Uterus (tissue), 4 donors: ENCODE measurements around the gene MOB2. TPM values are rescaled to one million over a fixed set of nuclear protein-coding genes. Genes with fewer than 3 reads are reported as not detected.

Source experiments
- DNase-seq, 2 donors: peaks; one replicate each; pipeline ENCODE4 v3.0.0-alpha.2; 2019 to 2020
- H3K27ac ChIP-seq, 2 donors: fragments of 200-600 bp; sonication (generic); 1 replicate in 1 of 2; 2 replicates in 1 of 2; pipeline ENCODE4 v1.5.1; 2016 to 2018
- H3K27me3 ChIP-seq, 2 donors: fragments of 200-600 bp; sonication (generic); one replicate each; pipeline ENCODE4 v1.5.1; 2018 to 2019; ENCODE audit warnings: control low read depth in 1 of 2
- H3K36me3 ChIP-seq, 2 donors: fragments of 200-600 bp; sonication (generic); one replicate each; pipeline ENCODE4 v1.5.1; 2019; ENCODE audit warnings: control low read depth in 1 of 2
- H3K4me1 ChIP-seq, 2 donors: fragments of 200-600 bp; sonication (generic); one replicate each; pipeline ENCODE4 v1.5.1; 2018 to 2019; ENCODE audit warnings: control low read depth in 1 of 2
- H3K4me3 ChIP-seq, 2 donors: fragments of 200-600 bp; sonication (generic); 1 replicate in 1 of 2; 2 replicates in 1 of 2; pipeline ENCODE4 v1.5.1; 2018 to 2019; ENCODE audit warnings: mild to moderate bottlenecking in 1 of 2
- H3K9me3 ChIP-seq, 2 donors: fragments of 200-600 bp; sonication (generic); one replicate each; pipeline ENCODE4 v1.5.1; 2019; ENCODE audit warnings: control low read depth in 1 of 2
- POLR2A ChIP-seq, 2 donors: fragments of 450-650 bp; IDR thresholded peaks; one replicate each; pipeline ENCODE4 v1.6.1; 2016; ENCODE audit warnings: antibody characterized with exemption in 2 of 2, mild to moderate bottlenecking in 1 of 2, moderate library complexity in 1 of 2
- intact Hi-C: fragments of 100-400 bp; cut with DNase I; formaldehyde crosslinking; loops from one replicate; pipeline ENCODE4 v1.15.1; 2023; ENCODE audit warnings: low total_unique reads
- total RNA-seq, 4 donors: library from RNA; depleted of rRNA in 3 of 4; stranded (reverse); fragments of >200 nt in 3 of 4; gene quantifications; one replicate each; pipeline versions ENCODE4 v1.1.0 to v1.2.4, GENCODE V29; 2014 to 2023
- TF ChIP-seq, protein P1 (sequence below), 4 experiments: fragments of 200-600 bp in 2 of 4; fragments of 450-650 bp in 2 of 4; sonication (generic) in 2 of 4; IDR thresholded peaks; one replicate each; pipeline ENCODE4 v1.5.1; 2016 to 2019; ENCODE audit warnings: antibody characterized with exemption in 4 of 4, mild to moderate bottlenecking in 2 of 4, moderate library complexity in 1 of 4
- donor health status: DM: yes; HTN: yes; CAD: no.

Gene MOB2
- total RNA-seq, 4 donors from 2014 or later = 17.1 to 72.6 (median 23.6) TPM

DNA sequence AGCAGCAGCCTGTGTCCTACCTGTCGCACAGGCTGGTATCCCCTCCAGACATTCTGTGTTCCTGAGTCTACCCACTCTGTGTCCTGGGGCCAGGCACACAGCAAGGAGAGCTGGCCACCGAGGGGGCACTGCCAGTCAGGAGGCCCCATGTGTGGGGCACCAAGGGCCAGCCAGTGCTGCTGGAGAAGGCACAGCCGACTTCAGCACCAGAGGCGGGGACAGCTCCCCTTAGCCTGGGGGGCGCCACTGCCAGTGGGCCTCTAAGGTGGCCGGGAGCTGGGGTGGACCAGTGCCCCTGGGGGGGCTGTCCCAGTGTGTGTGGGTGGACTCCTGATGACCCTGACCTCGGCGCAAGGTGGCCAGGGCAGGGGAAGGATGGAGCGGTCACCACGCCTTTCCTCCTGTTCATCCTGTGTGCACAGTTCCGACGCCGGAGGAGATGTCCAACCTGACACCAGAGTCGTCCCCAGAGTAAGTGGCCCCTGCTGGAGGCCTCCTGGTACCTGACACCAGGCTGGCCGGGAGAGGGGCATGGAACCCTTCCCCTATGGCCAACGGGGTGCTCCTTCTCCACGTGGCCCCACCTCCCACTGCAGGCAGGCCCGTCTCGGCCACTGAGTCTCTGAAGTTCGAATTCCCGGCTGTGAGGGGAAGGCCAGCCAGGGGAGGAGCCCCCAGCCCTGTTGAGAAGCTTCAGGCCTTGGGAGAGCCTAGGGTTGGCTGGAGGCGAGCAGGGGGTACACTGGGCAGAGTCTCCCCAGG, 35.4 kb downstream of the MOB2 start:
- no peak for TF ChIP-seq POLR2A (IDR thresholded peaks at IDR 0.05)
- TF ChIP-seq, protein P1, sequence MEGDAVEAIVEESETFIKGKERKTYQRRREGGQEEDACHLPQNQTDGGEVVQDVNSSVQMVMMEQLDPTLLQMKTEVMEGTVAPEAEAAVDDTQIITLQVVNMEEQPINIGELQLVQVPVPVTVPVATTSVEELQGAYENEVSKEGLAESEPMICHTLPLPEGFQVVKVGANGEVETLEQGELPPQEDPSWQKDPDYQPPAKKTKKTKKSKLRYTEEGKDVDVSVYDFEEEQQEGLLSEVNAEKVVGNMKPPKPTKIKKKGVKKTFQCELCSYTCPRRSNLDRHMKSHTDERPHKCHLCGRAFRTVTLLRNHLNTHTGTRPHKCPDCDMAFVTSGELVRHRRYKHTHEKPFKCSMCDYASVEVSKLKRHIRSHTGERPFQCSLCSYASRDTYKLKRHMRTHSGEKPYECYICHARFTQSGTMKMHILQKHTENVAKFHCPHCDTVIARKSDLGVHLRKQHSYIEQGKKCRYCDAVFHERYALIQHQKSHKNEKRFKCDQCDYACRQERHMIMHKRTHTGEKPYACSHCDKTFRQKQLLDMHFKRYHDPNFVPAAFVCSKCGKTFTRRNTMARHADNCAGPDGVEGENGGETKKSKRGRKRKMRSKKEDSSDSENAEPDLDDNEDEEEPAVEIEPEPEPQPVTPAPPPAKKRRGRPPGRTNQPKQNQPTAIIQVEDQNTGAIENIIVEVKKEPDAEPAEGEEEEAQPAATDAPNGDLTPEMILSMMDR (IDR thresholded peaks at IDR 0.05) = no peak
- Histone ChIP-seq H3K4me3 (no peak overlapping the region), H3K27me3 (no peaks in the 10 kb centered on the region), H3K4me1 (no peaks in the 10 kb centered on the region), H3K9me3 (no peaks in the 10 kb centered on the region), H3K36me3 (no peaks in the 10 kb centered on the region), H3K27ac (no peak overlapping the region)
- no peak for DNase-seq
- intact Hi-C loops = no loop called here

DNA sequence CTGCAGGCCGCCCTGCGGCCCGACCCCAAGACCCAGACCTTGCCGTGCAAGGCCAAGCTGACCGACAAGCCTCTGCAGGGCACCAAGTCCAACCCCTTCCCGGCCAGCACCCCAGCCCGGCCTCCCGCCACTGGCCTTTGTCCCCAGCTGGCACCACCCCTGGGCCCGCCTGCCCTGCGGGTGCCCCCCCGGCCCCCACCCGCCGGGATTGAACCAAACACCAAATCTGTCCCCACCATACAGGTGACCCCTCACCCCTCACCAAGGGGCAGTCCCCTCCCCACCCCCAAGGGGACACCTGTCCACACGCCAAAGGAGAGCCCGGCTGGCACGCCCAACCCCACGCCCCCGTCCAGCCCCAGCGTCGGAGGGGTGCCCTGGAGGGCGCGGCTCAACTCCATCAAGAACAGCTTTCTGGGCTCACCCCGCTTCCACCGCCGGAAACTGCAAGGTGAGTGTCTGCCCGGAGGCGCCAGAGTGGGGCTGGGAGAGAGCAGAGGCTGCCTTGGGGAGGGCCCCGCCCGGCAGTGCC, 36.2 kb downstream of the MOB2 start:
- H3K4me3 ChIP-seq = no peak overlapping the region

DNA sequence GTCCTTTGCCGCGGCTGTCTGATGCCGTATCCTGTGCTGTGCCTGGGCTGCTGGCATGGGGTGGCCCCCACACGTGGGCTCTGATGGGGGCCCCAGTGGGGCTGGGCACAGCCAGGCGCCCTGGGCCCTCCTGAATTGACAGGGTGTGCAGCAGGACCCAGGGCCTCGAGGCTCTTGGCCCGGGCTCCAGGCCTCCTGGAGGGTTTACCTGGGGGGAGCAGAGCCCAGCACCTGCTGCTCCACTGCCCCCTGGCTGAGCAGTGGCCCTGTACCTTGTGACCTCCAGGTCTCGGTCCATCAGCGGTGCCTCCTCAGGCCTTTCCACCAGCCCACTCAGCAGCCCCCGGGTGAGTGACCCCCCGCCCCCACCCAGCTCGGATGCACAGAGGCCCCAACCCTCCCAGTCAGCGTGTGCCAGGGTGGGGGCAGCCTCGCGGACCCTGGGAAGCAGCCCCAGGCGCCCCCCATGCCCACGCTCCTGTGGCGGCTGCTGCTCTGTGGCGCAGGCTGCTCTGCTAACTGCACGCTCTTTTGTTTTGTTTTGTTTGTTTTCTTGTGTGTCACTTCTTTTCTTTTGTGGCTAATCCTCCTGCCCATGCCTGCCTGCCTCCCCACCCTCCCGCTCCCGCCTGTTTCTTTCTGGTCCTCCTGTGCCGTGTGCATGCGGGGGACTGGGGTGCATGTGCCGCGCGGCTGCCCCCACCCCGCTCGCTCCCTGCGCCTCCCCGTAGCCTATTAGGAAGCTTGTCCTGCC, 36.9 kb downstream of the MOB2 start:
- Histone ChIP-seq H3K27ac (no peak overlapping the region), H3K9me3 (no peaks in the 10 kb centered on the region), H3K27me3 (no peaks in the 10 kb centered on the region), H3K4me3 (no peak overlapping the region), H3K36me3 (no peaks in the 10 kb centered on the region), H3K4me1 (no peaks in the 10 kb centered on the region)
- intact Hi-C loops = no loop called here
- no peak for DNase-seq
- TF ChIP-seq, protein P1 (IDR thresholded peaks at IDR 0.05) = no peak
- no peak for TF ChIP-seq POLR2A (IDR thresholded peaks at IDR 0.05)

More for the DNA sequence above, 36.2 kb downstream of the MOB2 start:
- TF ChIP-seq, protein P1 (IDR thresholded peaks at IDR 0.05) = no peak
- TF ChIP-seq POLR2A (IDR thresholded peaks at IDR 0.05) = no peak
- H3K27ac ChIP-seq = no peak overlapping the region
- no peaks in the 10 kb centered on the region for H3K4me1 ChIP-seq
- no peak for DNase-seq
- H3K36me3 ChIP-seq = no peaks in the 10 kb centered on the region
- H3K27me3 ChIP-seq = no peaks in the 10 kb centered on the region
- intact Hi-C loops = no loop called here
- H3K9me3 ChIP-seq = no peaks in the 10 kb centered on the region

DNA sequence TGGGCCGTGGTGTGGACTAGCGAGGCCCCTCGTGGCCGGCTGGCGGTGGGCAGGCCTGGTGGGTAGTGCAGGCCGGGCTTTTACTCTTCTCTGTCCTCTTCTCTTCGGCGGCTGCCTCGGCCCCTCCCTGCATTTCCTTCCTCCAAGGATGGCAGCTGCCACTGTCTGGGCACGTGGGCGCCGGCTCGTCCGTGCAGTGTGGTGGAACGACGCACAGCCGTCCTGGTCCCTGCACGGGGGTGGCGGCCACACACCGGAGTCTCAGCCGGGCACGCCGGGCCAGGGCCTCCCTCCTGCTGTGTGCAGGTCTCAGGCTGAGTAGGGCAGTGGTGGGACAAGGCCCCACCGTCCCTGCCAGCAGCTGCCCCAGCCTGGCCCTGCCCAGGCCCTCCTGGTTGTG, 37.7 kb downstream of the MOB2 start:
- Histone ChIP-seq H3K9me3 (no peaks in the 10 kb centered on the region), H3K36me3 (no peaks in the 10 kb centered on the region), H3K27me3 (no peaks in the 10 kb centered on the region), H3K27ac (no peak overlapping the region), H3K4me3 (no peak overlapping the region), H3K4me1 (no peaks in the 10 kb centered on the region)
- no peak for DNase-seq
- no peak for TF ChIP-seq POLR2A (IDR thresholded peaks at IDR 0.05)
- TF ChIP-seq, protein P1 (IDR thresholded peaks at IDR 0.05) = no peak
- intact Hi-C loops = no loop called here
